SK-N-SH (cell line): ENCODE results near the gene STK32C.

ENCODE experiments used
- CTCF ChIP-seq: fragments of 200-600 bp; sonication (generic); IDR thresholded peaks from 2 replicates; pipeline ENCODE4 v1.6.1; 2017; ENCODE audit warnings: antibody characterized with exemption, mild to moderate bottlenecking, moderate library complexity
- GATA2 ChIP-seq: sonication (generic); formaldehyde crosslinking; IDR thresholded peaks from 2 replicates; pipeline ENCODE4 v1.5.0; 2020; ENCODE audit warnings: mild to moderate bottlenecking, missing genetic modification reagents
- USF1 ChIP-seq: IDR thresholded peaks from 2 replicates; pipeline ENCODE4 v1.4.0; 2012; ENCODE audit warnings: low read depth, borderline replicate concordance

- TF ChIP-seq GATA2 (CRISPR knock-in tag) (no peak), CTCF (no peak), USF1 (no peak)
These were observed 148.9 kb downstream of the STK32C start for GRCh38 chr10:132158823-132159222.
